HCT116 (cell line): Measurements from ENCODE around the gene CLIC5. TPM values are rescaled to one million over a fixed set of nuclear protein-coding genes. Genes with fewer than 3 reads are reported as not detected.

ENCODE experiments used
- ATAC-seq: fragments of 200-7000 bp; cut with Tn5 transposase; 2 replicates; pipeline ENCODE4 v1.9.1; 2020; ENCODE audit warnings: mild to moderate bottlenecking, moderate library complexity
- BruUV-seq: library from RNA; stranded (reverse); fragments of 400-500 nt; replicated peaks from 2 replicates; lab custom pipeline; 2021; lab: Mats Ljungman, UMichigan
- CTCF ChIA-PET: fragments of 300-600 bp; sonication (Branson Sonifier 250); formaldehyde crosslinking; loops from one replicate; lab custom pipeline; 2021; ENCODE audit warnings: antibody characterized with exemption; lab: Charles Lee
- POLR2A ChIA-PET: fragments of 300-600, 350-600 bp; sonication (Branson Sonifier 250); formaldehyde crosslinking; loops from one replicate; lab custom pipeline; 2021; ENCODE audit warnings: antibody characterized with exemption; lab: Charles Lee
- RAD21 ChIA-PET, 2 experiments: fragments of 300-600 bp; sonication (Branson Sonifier 250); formaldehyde crosslinking; loops; one replicate each; lab custom pipeline; 2023; ENCODE audit warnings: low total read pairs in 2 of 2; ENCODE audit not compliant: uncharacterized antibody in 2 of 2, unreplicated experiment in 2 of 2, low non-redundant PET in 1 of 2; lab: Charles Lee
- DNase-seq: peaks from one replicate; pipeline ENCODE4 v3.0.0-alpha.2; 2010; ENCODE audit warnings: low read depth, low spot score
- H2AFZ ChIP-seq: fragments of 200-600 bp; shearing (Covaris generic), sonication (generic); 2 replicates; pipeline ENCODE4 v1.6.1; 2017; ENCODE audit warnings: low read depth, mixed run types, mixed read lengths, antibody characterized with exemption, low read length; ENCODE audit not compliant: poor library complexity, severe bottlenecking
- H3K27ac ChIP-seq: 2 replicates; pipeline ENCODE4 v1.5.1; 2012; ENCODE audit warnings: low read depth, low read length
- H3K27me3 ChIP-seq: fragments of 200-600 bp; sonication (generic); 2 replicates; pipeline ENCODE4 v1.6.1; 2016; ENCODE audit warnings: mixed run types, low read length, mixed read lengths; ENCODE audit not compliant: insufficient read depth
- H3K36me3 ChIP-seq, 2 experiments: fragments of 200-500 bp in 1 of 2; fragments of 200-600 bp in 1 of 2; sonication (Bioruptor generic) in 1 of 2; sonication (generic) in 1 of 2; 2 replicates each; pipeline versions ENCODE4 v1.5.1 to v1.6.1; 2014 to 2016; ENCODE audit warnings: low read length in 2 of 2, inconsistent platforms in 1 of 2, mixed read lengths in 1 of 2, mixed run types in 1 of 2; ENCODE audit not compliant: insufficient read depth in 2 of 2, control insufficient read depth in 1 of 2
- H3K4me1 ChIP-seq, 2 experiments: fragments of 200-600 bp in 1 of 2; sonication (generic) in 1 of 2; 2 replicates each; pipeline versions ENCODE4 v1.5.1 to v1.6.1; 2012 to 2017; ENCODE audit warnings: low read length in 2 of 2, inconsistent platforms in 1 of 2, mild to moderate bottlenecking in 1 of 2, mixed read lengths in 1 of 2, mixed run types in 1 of 2, moderate library complexity in 1 of 2; ENCODE audit not compliant: insufficient read depth in 2 of 2, control insufficient read depth in 1 of 2
- H3K4me2 ChIP-seq: fragments of 200-600 bp; sonication (generic); 2 replicates; pipeline ENCODE4 v1.6.1; 2017; ENCODE audit warnings: mixed run types, low read length, mixed read lengths
- H3K4me3 ChIP-seq, 2 experiments: fragments of 200-600 bp in 1 of 2; sonication (generic) in 1 of 2; replicated peaks in 1 of 2; 2 replicates each; pipeline ENCODE4 v1.5.1; 2011 to 2016; ENCODE audit warnings: low read length in 2 of 2, control low read depth in 1 of 2, low read depth in 1 of 2, mild to moderate bottlenecking in 1 of 2, mixed read lengths in 1 of 2, mixed run types in 1 of 2
- H3K79me2 ChIP-seq: fragments of 200-600 bp; sonication (generic); 2 replicates; pipeline ENCODE4 v1.6.1; 2017; ENCODE audit warnings: mild to moderate bottlenecking, mixed run types, low read length, moderate library complexity, mixed read lengths; ENCODE audit not compliant: insufficient read depth
- H3K9ac ChIP-seq: fragments of 200-600 bp; sonication (generic); 2 replicates; pipeline ENCODE4 v1.6.1; 2016; ENCODE audit warnings: low read length, mixed read lengths
- H3K9me2 ChIP-seq: fragments of 200-600 bp; sonication (generic), shearing (Covaris generic); 2 replicates; pipeline ENCODE4 v1.6.1; 2017; ENCODE audit warnings: mixed run types, mild to moderate bottlenecking, moderate library complexity; ENCODE audit not compliant: insufficient read depth
- H3K9me3 ChIP-seq, 2 experiments: fragments of 200-500 bp in 1 of 2; fragments of 200-600 bp in 1 of 2; sonication (Bioruptor generic) in 1 of 2; sonication (generic) in 1 of 2; 2 replicates each; pipeline ENCODE4 v1.6.1; 2014 to 2017; ENCODE audit warnings: low read length in 2 of 2, mixed read lengths in 2 of 2, inconsistent platforms in 1 of 2, low read depth in 1 of 2, mild to moderate bottlenecking in 1 of 2, mixed run types in 1 of 2, moderate library complexity in 1 of 2; ENCODE audit not compliant: control insufficient read depth in 1 of 2, insufficient read depth in 1 of 2
- H4K20me1 ChIP-seq: fragments of 200-600 bp; sonication (generic), shearing (Covaris generic); 2 replicates; pipeline ENCODE4 v1.6.1; 2017; ENCODE audit warnings: mixed run types, mild to moderate bottlenecking, moderate library complexity; ENCODE audit not compliant: insufficient read depth
- CBX3 ChIP-seq: IDR thresholded peaks from 2 replicates; pipeline ENCODE4 v1.6.1; 2012; ENCODE audit warnings: low read depth
- CEBPB ChIP-seq: IDR thresholded peaks from 2 replicates; pipeline ENCODE4 v1.6.1; 2012; ENCODE audit warnings: low read depth
- ELF1 ChIP-seq: IDR thresholded peaks from 2 replicates; pipeline ENCODE4 v1.6.1; 2012; ENCODE audit warnings: low read depth, borderline replicate concordance
- EZH2 ChIP-seq: fragments of 200-600 bp; sonication (generic); IDR thresholded peaks from 2 replicates; pipeline ENCODE4 v1.6.1; 2017; ENCODE audit warnings: antibody characterized with exemption, mixed run types
- EZH2phosphoT487 ChIP-seq: fragments of 200-600 bp; IDR thresholded peaks from 2 replicates; pipeline ENCODE4 v1.6.1; 2018; ENCODE audit warnings: antibody characterized with exemption, borderline replicate concordance
- JUND ChIP-seq: IDR thresholded peaks from 2 replicates; pipeline ENCODE4 v1.6.1; 2012
- POLR2A ChIP-seq: IDR thresholded peaks from 2 replicates; pipeline ENCODE4 v1.7.0; 2011; ENCODE audit warnings: borderline replicate concordance; ENCODE audit not compliant: insufficient read depth, insufficient read length; ENCODE audit errors: extremely low read depth
- POLR2AphosphoS5 ChIP-seq: IDR thresholded peaks from 2 replicates; pipeline ENCODE4 v1.6.1; 2011; ENCODE audit warnings: mild to moderate bottlenecking, low read depth, low read length, moderate library complexity
- RAD21 ChIP-seq: IDR thresholded peaks from 2 replicates; pipeline ENCODE4 v1.6.1; 2012; ENCODE audit warnings: low read depth, mild to moderate bottlenecking
- SIN3A ChIP-seq: IDR thresholded peaks from 2 replicates; pipeline ENCODE4 v1.6.1; 2012; ENCODE audit warnings: low read depth
- SP1 ChIP-seq: IDR thresholded peaks from 2 replicates; pipeline ENCODE4 v1.6.1; 2012; ENCODE audit warnings: low read depth
- SRF ChIP-seq: IDR thresholded peaks from 2 replicates; pipeline ENCODE4 v1.6.1; 2012; ENCODE audit warnings: low read depth
- TCF7L2 ChIP-seq: IDR thresholded peaks from 2 replicates; pipeline ENCODE4 v1.7.0; 2011; ENCODE audit warnings: borderline replicate concordance, inconsistent platforms; ENCODE audit not compliant: insufficient read depth, insufficient read length; ENCODE audit errors: extremely low read depth
- YY1 ChIP-seq: IDR thresholded peaks from 2 replicates; pipeline ENCODE4 v1.6.1; 2011; ENCODE audit warnings: low read length, low read depth, moderate library complexity, mild to moderate bottlenecking; ENCODE audit not compliant: insufficient replicate concordance; ENCODE audit errors: extremely low read depth
- ZFX ChIP-seq: fragments of 450-650 bp; IDR thresholded peaks from 2 replicates; pipeline ENCODE4 v1.6.1; 2017
- intact Hi-C: fragments of 100-400 bp; cut with micrococcal nuclease; formaldehyde crosslinking; loops from 2 replicates; pipeline ENCODE4 v1.10.0; 2022
- total RNA-seq: library from RNA; stranded (reverse); gene quantifications from one replicate; pipeline ENCODE4 v1.2.1, GENCODE V29; 2021; ENCODE audit not compliant: unreplicated experiment
- TF ChIP-seq, protein P1 (sequence below): IDR thresholded peaks from 2 replicates; pipeline ENCODE4 v1.6.1; 2012
- TF ChIP-seq, protein P2 (sequence below): IDR thresholded peaks from 2 replicates; pipeline ENCODE4 v1.6.1; 2011; ENCODE audit warnings: mild to moderate bottlenecking, low read length, moderate library complexity; ENCODE audit not compliant: insufficient replicate concordance; ENCODE audit errors: extremely low read depth
- TF ChIP-seq, protein P3 (sequence below), 3 experiments: fragments of 200-600 bp in 1 of 3; sonication (generic) in 1 of 3; IDR thresholded peaks in 2 of 3; conservative IDR thresholded peaks in 1 of 3; 2 replicates each; pipeline ENCODE4 v1.5.1; 2012 to 2017; ENCODE audit warnings: low read depth in 2 of 3, low read length in 2 of 3, antibody characterized with exemption in 1 of 3, borderline replicate concordance in 1 of 3, control low read depth in 1 of 3, mild to moderate bottlenecking in 1 of 3, mixed read lengths in 1 of 3, mixed run types in 1 of 3, moderate library complexity in 1 of 3; ENCODE audit not compliant: insufficient read depth in 1 of 3
- TF ChIP-seq, protein P4 (sequence below): IDR thresholded peaks from 2 replicates; pipeline ENCODE4 v1.6.1; 2012
- TF ChIP-seq, protein P5 (sequence below): IDR thresholded peaks from 2 replicates; pipeline ENCODE4 v1.6.1; 2012; ENCODE audit warnings: low read depth

CLIC5 gene
- total RNA-seq, 1 experiment from 2014 or later: 0.20 TPM

DNA sequence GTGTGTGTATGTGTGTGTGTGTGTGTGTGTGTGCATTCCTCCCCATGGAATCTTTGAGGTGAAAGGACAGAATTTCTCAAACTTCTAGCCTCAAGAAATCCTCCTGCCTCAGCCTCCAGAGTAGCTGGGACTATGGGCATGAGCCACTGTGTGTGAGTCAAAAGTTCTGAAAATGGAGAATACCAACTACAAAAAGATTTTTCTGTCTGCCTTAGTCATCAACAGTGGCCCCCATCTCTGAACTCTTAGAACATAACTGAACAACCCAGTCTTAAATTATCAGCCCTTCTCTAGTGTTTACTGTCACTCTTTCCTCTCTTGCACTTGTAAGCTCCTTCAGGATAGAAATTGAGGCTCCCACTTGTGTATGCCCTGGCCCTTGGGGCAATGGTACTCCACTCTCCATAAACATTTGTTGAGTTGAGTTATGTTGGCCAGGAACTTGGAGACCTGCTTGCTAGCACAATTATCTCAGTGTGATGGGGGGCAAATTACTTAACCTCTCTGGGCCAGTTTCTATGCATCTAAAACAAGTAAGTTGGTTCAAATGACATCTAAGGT lies 35.3 kb upstream of the CLIC5 start:
- POLR2A ChIA-PET: no interaction called here
- no peak for ATAC-seq

More for the DNA sequence above, 35.3 kb upstream of the CLIC5 start:
- no peak overlapping the region for H2AFZ ChIP-seq
- no peaks in the 10 kb centered on the region for H3K9me2 ChIP-seq
- no peaks in the 10 kb centered on the region for H3K79me2 ChIP-seq
- no TSS peak for BruUV-seq
- H4K20me1 ChIP-seq: no peaks in the 10 kb centered on the region
- H3K27ac ChIP-seq: no peak overlapping the region
- no peak for DNase-seq
- H3K9ac ChIP-seq: no peak overlapping the region
- intact Hi-C loops: no loop called here
- ChIA-PET CTCF (no interaction called here), RAD21 (no interaction called here)
- no peak overlapping the region for H3K4me2 ChIP-seq
- H3K27me3 ChIP-seq: no peaks in the 10 kb centered on the region
- H3K36me3 ChIP-seq: no peaks in the 10 kb centered on the region
- TF ChIP-seq SIN3A (no peak), ZFX (no peak), JUND (no peak), CBX3 (no peak), RAD21 (no peak), POLR2A (no peak), EZH2phosphoT487 (no peak), TCF7L2 (no peak), SRF (no peak), CEBPB (no peak), SP1 (no peak), EZH2 (no peak), YY1 (no peak), POLR2AphosphoS5 (no peak), ELF1 (no peak)
- TF ChIP-seq, protein P1, sequence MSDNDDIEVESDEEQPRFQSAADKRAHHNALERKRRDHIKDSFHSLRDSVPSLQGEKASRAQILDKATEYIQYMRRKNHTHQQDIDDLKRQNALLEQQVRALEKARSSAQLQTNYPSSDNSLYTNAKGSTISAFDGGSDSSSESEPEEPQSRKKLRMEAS: no peak
- TF ChIP-seq, protein P2, sequence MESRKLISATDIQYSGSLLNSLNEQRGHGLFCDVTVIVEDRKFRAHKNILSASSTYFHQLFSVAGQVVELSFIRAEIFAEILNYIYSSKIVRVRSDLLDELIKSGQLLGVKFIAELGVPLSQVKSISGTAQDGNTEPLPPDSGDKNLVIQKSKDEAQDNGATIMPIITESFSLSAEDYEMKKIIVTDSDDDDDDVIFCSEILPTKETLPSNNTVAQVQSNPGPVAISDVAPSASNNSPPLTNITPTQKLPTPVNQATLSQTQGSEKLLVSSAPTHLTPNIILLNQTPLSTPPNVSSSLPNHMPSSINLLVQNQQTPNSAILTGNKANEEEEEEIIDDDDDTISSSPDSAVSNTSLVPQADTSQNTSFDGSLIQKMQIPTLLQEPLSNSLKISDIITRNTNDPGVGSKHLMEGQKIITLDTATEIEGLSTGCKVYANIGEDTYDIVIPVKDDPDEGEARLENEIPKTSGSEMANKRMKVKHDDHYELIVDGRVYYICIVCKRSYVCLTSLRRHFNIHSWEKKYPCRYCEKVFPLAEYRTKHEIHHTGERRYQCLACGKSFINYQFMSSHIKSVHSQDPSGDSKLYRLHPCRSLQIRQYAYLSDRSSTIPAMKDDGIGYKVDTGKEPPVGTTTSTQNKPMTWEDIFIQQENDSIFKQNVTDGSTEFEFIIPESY: no peak
- TF ChIP-seq, protein P3, sequence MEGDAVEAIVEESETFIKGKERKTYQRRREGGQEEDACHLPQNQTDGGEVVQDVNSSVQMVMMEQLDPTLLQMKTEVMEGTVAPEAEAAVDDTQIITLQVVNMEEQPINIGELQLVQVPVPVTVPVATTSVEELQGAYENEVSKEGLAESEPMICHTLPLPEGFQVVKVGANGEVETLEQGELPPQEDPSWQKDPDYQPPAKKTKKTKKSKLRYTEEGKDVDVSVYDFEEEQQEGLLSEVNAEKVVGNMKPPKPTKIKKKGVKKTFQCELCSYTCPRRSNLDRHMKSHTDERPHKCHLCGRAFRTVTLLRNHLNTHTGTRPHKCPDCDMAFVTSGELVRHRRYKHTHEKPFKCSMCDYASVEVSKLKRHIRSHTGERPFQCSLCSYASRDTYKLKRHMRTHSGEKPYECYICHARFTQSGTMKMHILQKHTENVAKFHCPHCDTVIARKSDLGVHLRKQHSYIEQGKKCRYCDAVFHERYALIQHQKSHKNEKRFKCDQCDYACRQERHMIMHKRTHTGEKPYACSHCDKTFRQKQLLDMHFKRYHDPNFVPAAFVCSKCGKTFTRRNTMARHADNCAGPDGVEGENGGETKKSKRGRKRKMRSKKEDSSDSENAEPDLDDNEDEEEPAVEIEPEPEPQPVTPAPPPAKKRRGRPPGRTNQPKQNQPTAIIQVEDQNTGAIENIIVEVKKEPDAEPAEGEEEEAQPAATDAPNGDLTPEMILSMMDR (IDR thresholded peaks at IDR 0.05 in 2 of 3, conservative IDR thresholded peaks at IDR 0.05 in 1 of 3; ENCODE audit: borderline replicate concordance in 1 of 3, insufficient read depth in 1 of 3, low read depth in 2 of 3, low read length in 2 of 3): no peak
- TF ChIP-seq, protein P4, sequence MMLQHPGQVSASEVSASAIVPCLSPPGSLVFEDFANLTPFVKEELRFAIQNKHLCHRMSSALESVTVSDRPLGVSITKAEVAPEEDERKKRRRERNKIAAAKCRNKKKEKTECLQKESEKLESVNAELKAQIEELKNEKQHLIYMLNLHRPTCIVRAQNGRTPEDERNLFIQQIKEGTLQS: no peak
- TF ChIP-seq, protein P5, sequence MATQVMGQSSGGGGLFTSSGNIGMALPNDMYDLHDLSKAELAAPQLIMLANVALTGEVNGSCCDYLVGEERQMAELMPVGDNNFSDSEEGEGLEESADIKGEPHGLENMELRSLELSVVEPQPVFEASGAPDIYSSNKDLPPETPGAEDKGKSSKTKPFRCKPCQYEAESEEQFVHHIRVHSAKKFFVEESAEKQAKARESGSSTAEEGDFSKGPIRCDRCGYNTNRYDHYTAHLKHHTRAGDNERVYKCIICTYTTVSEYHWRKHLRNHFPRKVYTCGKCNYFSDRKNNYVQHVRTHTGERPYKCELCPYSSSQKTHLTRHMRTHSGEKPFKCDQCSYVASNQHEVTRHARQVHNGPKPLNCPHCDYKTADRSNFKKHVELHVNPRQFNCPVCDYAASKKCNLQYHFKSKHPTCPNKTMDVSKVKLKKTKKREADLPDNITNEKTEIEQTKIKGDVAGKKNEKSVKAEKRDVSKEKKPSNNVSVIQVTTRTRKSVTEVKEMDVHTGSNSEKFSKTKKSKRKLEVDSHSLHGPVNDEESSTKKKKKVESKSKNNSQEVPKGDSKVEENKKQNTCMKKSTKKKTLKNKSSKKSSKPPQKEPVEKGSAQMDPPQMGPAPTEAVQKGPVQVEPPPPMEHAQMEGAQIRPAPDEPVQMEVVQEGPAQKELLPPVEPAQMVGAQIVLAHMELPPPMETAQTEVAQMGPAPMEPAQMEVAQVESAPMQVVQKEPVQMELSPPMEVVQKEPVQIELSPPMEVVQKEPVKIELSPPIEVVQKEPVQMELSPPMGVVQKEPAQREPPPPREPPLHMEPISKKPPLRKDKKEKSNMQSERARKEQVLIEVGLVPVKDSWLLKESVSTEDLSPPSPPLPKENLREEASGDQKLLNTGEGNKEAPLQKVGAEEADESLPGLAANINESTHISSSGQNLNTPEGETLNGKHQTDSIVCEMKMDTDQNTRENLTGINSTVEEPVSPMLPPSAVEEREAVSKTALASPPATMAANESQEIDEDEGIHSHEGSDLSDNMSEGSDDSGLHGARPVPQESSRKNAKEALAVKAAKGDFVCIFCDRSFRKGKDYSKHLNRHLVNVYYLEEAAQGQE: no peak
- no peak overlapping the region for H3K4me3 ChIP-seq
- H3K4me1 ChIP-seq: no peaks in the 10 kb centered on the region
- no peaks in the 10 kb centered on the region for H3K9me3 ChIP-seq
